ENCODE data around the gene CENPN.

The CENPN gene

GRCh38 chr16:81029930-81030604 is 23.1 kb downstream of the CENPN start:
- no CpG with 5 or more reads among the region's 11 CpGs for WGBS (ENCODE audit: insufficient coverage, insufficient read length)
- H3K4me1 ChIP-seq (ENCODE audit: control insufficient read depth, insufficient read depth, low read length): no peaks in the 10 kb centered on the region
- H3K4me3 ChIP-seq (ENCODE audit: low read length): no peak overlapping the region
- no peak for DNase-seq (ENCODE audit: low read depth, low spot score)
- peaks cover 2% of the 10 kb centered on the region; the same call in 1 of the 2 replicates for H3K9me3 ChIP-seq (ENCODE audit: control insufficient read depth, insufficient read depth, low read length)
- no peaks in the 10 kb centered on the region for H3K27me3 ChIP-seq (ENCODE audit: control insufficient read depth, insufficient read depth, low read length)
- H3K27ac ChIP-seq (ENCODE audit: low read length): no peak overlapping the region
- H3K36me3 ChIP-seq (ENCODE audit: control insufficient read depth, insufficient read depth, low read length): peaks cover 9% of the 10 kb centered on the region; the same call in 1 of the 2 replicates

DNA sequence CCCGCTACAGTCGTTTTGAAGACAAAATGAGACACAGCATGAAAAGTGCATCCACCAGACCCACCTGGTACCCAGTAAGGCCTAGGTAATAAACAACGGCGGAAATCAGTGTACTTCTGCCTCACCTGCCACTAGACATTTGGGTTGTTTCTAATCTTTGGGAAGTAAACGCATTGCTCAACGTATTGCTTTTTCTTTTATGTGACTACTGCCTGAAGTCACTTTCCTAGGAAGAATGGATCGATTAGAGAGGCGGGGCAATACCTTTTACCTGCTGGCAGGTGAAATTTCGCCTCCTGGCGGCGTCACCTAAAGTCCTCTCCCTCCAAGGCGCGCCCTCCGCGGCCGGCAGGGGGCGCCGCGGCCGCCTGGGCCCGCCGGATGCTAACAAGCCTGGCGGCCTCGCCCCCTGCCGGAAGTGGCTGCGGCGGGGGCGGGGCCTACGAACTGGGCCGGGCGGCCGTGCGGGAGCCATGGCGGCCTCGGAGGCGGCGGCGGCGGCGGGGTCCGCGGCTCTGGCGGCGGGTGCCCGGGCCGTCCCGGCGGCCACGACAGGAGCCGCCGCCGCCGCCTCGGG is 28.5 kb downstream of the CENPN start, which contains the start of gene ATMIN:
Gene ATMIN (plus strand): TSS at position 445 of the 577 bp plus-strand sequence. CDS start 29 bp downstream, at position 474.
- peaks cover 1% of the 10 kb centered on the region; the same call in 1 of the 2 replicates for H3K4me1 ChIP-seq (ENCODE audit: control insufficient read depth, insufficient read depth, low read length)
- H3K27me3 ChIP-seq (ENCODE audit: control insufficient read depth, insufficient read depth, low read length): no peaks in the 10 kb centered on the region
- peak within 1 kb of the TSS; percentile 88 for H3K4me3 ChIP-seq (ENCODE audit: low read length)
- peak; percentile 70 for DNase-seq (ENCODE audit: low read depth, low spot score)
- H3K9me3 ChIP-seq (ENCODE audit: control insufficient read depth, insufficient read depth, low read length): peaks cover 2% of the 10 kb centered on the region; the same call in 1 of the 2 replicates
- 0 out of 2 replicates have a peak, but pooled peaks cover 2% of the 10 kb centered on the region for H3K36me3 ChIP-seq (ENCODE audit: control insufficient read depth, insufficient read depth, low read length)
- no CpG with 5 or more reads among the region's 54 CpGs for WGBS (ENCODE audit: insufficient coverage, insufficient read length)
- H3K27ac ChIP-seq (ENCODE audit: low read length): no peak within 1 kb of the TSS

GRCh38 chr16:81035975-81036750 is 29.1 kb downstream of the CENPN start:
- DNase-seq (ENCODE audit: low read depth, low spot score): no peak
- Histone ChIP-seq H3K27me3 (ENCODE audit: control insufficient read depth, insufficient read depth, low read length) (no peaks in the 10 kb centered on the region), H3K9me3 (ENCODE audit: control insufficient read depth, insufficient read depth, low read length) (peaks cover 2% of the 10 kb centered on the region; the same call in 1 of the 2 replicates), H3K4me1 (ENCODE audit: control insufficient read depth, insufficient read depth, low read length) (peaks cover 1% of the 10 kb centered on the region; the same call in 1 of the 2 replicates), H3K4me3 (ENCODE audit: low read length) (peak overlapping the region; percentile 88), H3K36me3 (ENCODE audit: control insufficient read depth, insufficient read depth, low read length) (0 out of 2 replicates have a peak, but pooled peaks cover 2% of the 10 kb centered on the region), H3K27ac (ENCODE audit: low read length) (no peak overlapping the region)
- no CpG with 5 or more reads among the region's 80 CpGs for WGBS (ENCODE audit: insufficient coverage, insufficient read length)

DNA sequence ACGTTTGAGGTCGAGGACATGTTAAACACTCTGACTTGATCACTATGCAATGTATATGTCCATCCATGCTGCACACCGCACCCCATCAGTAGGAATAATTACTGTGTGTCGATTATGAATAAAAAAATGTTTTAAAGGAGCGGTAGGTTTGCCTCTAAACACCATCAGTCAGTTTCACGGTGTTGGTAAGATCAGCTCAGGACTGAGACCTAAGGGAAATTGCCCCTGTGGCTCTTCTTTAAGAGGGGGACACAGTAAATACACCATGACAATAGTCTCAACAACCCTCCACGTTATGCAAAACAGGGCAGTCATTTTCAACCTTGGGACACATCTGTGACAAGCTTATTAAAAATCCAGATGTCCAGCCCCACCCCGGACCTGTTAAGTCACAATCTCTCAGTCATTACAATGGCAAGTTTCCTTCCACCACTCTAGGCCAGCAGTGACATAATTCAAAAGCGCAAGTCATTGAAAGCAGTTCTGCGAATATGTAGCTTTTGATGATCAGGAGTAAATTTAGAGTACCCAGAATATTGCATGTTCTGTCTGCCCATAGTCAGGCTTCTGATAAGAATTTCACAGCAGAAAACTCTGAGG is 29.8 kb downstream of the CENPN start:
- DNase-seq (ENCODE audit: low read depth, low spot score): no peak
- Histone ChIP-seq H3K4me3 (ENCODE audit: low read length) (peak overlapping the region; percentile 88; the same call in 1 of the 2 replicates), H3K9me3 (ENCODE audit: control insufficient read depth, insufficient read depth, low read length) (peaks cover 2% of the 10 kb centered on the region; the same call in 1 of the 2 replicates), H3K4me1 (ENCODE audit: control insufficient read depth, insufficient read depth, low read length) (peaks cover 1% of the 10 kb centered on the region; the same call in 1 of the 2 replicates), H3K27me3 (ENCODE audit: control insufficient read depth, insufficient read depth, low read length) (no peaks in the 10 kb centered on the region), H3K36me3 (ENCODE audit: control insufficient read depth, insufficient read depth, low read length) (peaks cover 5% of the 10 kb centered on the region; the same call in 1 of the 2 replicates), H3K27ac (ENCODE audit: low read length) (no peak overlapping the region)
- WGBS (ENCODE audit: insufficient coverage, insufficient read length): no CpG with 5 or more reads among the region's 10 CpGs

DNA sequence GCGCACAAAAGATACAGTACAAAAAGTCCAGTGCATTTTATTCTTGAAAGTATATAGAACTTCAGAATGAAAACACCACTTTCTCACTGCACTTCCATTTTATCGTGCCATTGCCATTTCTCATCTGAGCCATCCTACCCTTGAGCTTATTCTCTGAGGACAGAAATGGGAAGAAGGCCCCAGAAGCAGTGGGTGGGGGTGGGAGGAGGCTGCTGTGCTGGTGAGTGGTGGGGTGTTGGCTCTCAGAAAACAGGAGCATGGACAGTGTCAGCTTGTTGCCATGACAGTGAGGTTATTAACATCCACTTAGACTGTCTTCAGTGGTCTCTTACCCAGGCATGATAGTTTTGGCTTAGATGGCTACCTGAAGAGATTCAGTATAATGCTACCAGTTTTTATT is 33.1 kb downstream of the CENPN start:
- no peaks in the 10 kb centered on the region for H3K27me3 ChIP-seq (ENCODE audit: control insufficient read depth, insufficient read depth, low read length)
- peaks cover 1% of the 10 kb centered on the region; the same call in 1 of the 2 replicates for H3K4me1 ChIP-seq (ENCODE audit: control insufficient read depth, insufficient read depth, low read length)
- no peaks in the 10 kb centered on the region for H3K9me3 ChIP-seq (ENCODE audit: control insufficient read depth, insufficient read depth, low read length)
- H3K27ac ChIP-seq (ENCODE audit: low read length): no peak overlapping the region
- no CpG with 5 or more reads among the region's 2 CpGs for whole genome bisulfite sequencing (ENCODE audit: insufficient coverage, insufficient read length)
- H3K4me3 ChIP-seq (ENCODE audit: low read length): no peak overlapping the region
- no peak for DNase-seq (ENCODE audit: low read depth, low spot score)
- peaks cover 16% of the 10 kb centered on the region; the same call in 1 of the 2 replicates for H3K36me3 ChIP-seq (ENCODE audit: control insufficient read depth, insufficient read depth, low read length)

DNA sequence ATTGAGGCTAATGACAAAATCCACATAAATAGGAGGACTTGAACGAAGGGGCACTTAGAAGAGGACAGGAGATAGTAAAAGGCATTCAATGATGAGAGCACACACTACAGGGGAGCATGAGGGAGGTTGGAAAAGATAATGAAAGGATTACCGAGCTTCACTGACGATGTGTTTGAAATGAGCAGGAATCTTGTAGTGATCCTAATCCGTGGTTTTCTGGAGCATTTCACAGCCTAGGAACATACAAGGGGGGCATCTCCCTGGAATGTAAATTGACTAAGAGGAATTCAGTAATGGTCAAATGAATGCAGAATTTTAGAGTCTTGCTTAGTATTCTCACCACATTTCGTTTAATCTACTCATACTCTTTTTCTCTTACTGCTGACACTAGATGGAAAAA is 33.8 kb downstream of the CENPN start:
- H3K36me3 ChIP-seq (ENCODE audit: control insufficient read depth, insufficient read depth, low read length): peaks cover 18% of the 10 kb centered on the region; the same call in 1 of the 2 replicates
- no peaks in the 10 kb centered on the region for H3K27me3 ChIP-seq (ENCODE audit: control insufficient read depth, insufficient read depth, low read length)
- no peak overlapping the region for H3K4me3 ChIP-seq (ENCODE audit: low read length)
- no peak for DNase-seq (ENCODE audit: low read depth, low spot score)
- no CpG with 5 or more reads among the region's 5 CpGs for WGBS (ENCODE audit: insufficient coverage, insufficient read length)
- H3K4me1 ChIP-seq (ENCODE audit: control insufficient read depth, insufficient read depth, low read length): no peaks in the 10 kb centered on the region
- H3K9me3 ChIP-seq (ENCODE audit: control insufficient read depth, insufficient read depth, low read length): no peaks in the 10 kb centered on the region
- no peak overlapping the region for H3K27ac ChIP-seq (ENCODE audit: low read length)

DNA sequence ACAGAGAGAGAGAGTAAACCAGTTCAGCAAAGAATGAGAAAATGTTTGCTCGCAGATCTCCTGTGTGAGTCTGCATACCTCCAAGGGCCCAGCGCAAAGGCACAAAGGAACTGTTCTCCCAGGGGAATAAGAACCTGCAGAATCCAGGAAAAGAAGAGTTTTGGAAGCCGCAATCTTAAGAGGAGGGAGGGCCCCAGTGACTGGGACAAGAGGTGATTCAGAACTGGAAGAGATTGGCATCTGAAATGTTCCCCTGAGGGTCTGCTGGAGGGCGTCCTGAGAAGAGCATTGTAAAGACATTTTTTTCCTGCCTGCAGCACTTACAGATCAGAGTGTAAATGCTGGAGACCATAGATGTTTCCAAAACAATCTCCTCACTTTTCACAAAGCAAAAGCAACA is 34.7 kb downstream of the CENPN start:
- H3K36me3 ChIP-seq (ENCODE audit: control insufficient read depth, insufficient read depth, low read length): peaks cover 18% of the 10 kb centered on the region; the same call in 1 of the 2 replicates
- no CpG with 5 or more reads among the region's 4 CpGs for WGBS (ENCODE audit: insufficient coverage, insufficient read length)
- H3K27me3 ChIP-seq (ENCODE audit: control insufficient read depth, insufficient read depth, low read length): no peaks in the 10 kb centered on the region
- no peaks in the 10 kb centered on the region for H3K9me3 ChIP-seq (ENCODE audit: control insufficient read depth, insufficient read depth, low read length)
- H3K4me3 ChIP-seq (ENCODE audit: low read length): no peak overlapping the region
- H3K4me1 ChIP-seq (ENCODE audit: control insufficient read depth, insufficient read depth, low read length): no peaks in the 10 kb centered on the region
- no peak for DNase-seq (ENCODE audit: low read depth, low spot score)
- no peak overlapping the region for H3K27ac ChIP-seq (ENCODE audit: low read length)

- no CpG with 5 or more reads among the region's 2 CpGs for WGBS (ENCODE audit: insufficient coverage, insufficient read length)
- H3K27me3 ChIP-seq (ENCODE audit: control insufficient read depth, insufficient read depth, low read length): no peaks in the 10 kb centered on the region
Measured at GRCh38 chr16:81042821-81043220, 35.8 kb downstream of the CENPN start.

DNA sequence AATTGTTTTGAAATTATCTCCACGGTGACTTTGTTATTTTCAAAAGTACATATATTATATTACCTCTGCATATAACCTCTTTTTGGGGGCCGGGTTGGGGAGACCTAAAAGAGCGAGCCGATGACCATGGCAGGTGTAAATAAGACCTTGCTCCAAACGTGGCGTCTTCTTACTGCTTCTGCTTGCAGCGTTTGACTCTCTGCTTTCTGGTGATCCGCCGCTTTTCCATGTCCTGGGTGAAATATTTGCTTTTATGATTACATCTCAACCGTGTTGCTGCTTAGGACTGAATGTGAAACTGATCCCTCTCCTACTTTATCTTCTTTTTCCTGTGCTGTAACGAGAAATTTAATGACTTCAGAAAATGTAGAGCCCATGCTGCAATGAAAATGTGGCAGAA is 46.7 kb downstream of the CENPN start:
- no CpG with 5 or more reads among the region's 11 CpGs for WGBS (ENCODE audit: insufficient coverage, insufficient read length)
- no peak overlapping the region for H3K4me3 ChIP-seq (ENCODE audit: low read length)
- no peak for DNase-seq (ENCODE audit: low read depth, low spot score)
- no peak overlapping the region for H3K27ac ChIP-seq (ENCODE audit: low read length)
- no peaks in the 10 kb centered on the region for H3K9me3 ChIP-seq (ENCODE audit: control insufficient read depth, insufficient read depth, low read length)
- H3K27me3 ChIP-seq (ENCODE audit: control insufficient read depth, insufficient read depth, low read length): no peaks in the 10 kb centered on the region
- H3K4me1 ChIP-seq (ENCODE audit: control insufficient read depth, insufficient read depth, low read length): no peaks in the 10 kb centered on the region
- H3K36me3 ChIP-seq (ENCODE audit: control insufficient read depth, insufficient read depth, low read length): no peaks in the 10 kb centered on the region

More at GRCh38 chr16:81042821-81043220, 35.8 kb downstream of the CENPN start:
- Histone ChIP-seq H3K4me3 (ENCODE audit: low read length) (no peak overlapping the region), H3K9me3 (ENCODE audit: control insufficient read depth, insufficient read depth, low read length) (no peaks in the 10 kb centered on the region), H3K27ac (ENCODE audit: low read length) (no peak overlapping the region), H3K36me3 (ENCODE audit: control insufficient read depth, insufficient read depth, low read length) (peaks cover 18% of the 10 kb centered on the region; the same call in 1 of the 2 replicates), H3K4me1 (ENCODE audit: control insufficient read depth, insufficient read depth, low read length) (no peaks in the 10 kb centered on the region)
- DNase-seq (ENCODE audit: low read depth, low spot score): no peak

All from iPS DF 6.9 (cell line).